Measurements from ENCODE around the gene CCNK.

The CCNK gene

GRCh38 chr14:99467336-99468078 lies 13.7 kb upstream of the CCNK start:
- DNase-seq = no peak

- no peak for DNase-seq
Observed at GRCh38 chr14:99468081-99468480, 13.1 kb upstream of the CCNK start.

GRCh38 chr14:99468836-99469592 lies 12.2 kb upstream of the CCNK start:
- DNase-seq = no peak

GRCh38 chr14:99471731-99472130 lies 9.5 kb upstream of the CCNK start:
- no peak for DNase-seq

- no peak for DNase-seq
Observed at GRCh38 chr14:99472937-99473336, 8.3 kb upstream of the CCNK start.

GRCh38 chr14:99473458-99473857 lies 7.8 kb upstream of the CCNK start:
- DNase-seq = no peak

- no peak for DNase-seq
Observed at GRCh38 chr14:99475179-99475578, 6.0 kb upstream of the CCNK start.

GRCh38 chr14:99475660-99476059 lies 5.5 kb upstream of the CCNK start:
- no peak for DNase-seq

- DNase-seq = no peak
Observed at GRCh38 chr14:99476864-99477263, 4.3 kb upstream of the CCNK start.

- no peak for DNase-seq
Observed at GRCh38 chr14:99478128-99478527, 3.1 kb upstream of the CCNK start.

GRCh38 chr14:99479160-99479905 lies 1.9 kb upstream of the CCNK start:
- no peak for DNase-seq

- no peak for DNase-seq
Observed at GRCh38 chr14:99479906-99480869, 1.0 kb upstream of the CCNK start, which contains the start of gene SETD3. Gene SETD3, minus strand, starts transcription at chr14:99480859. Its CDS starts 15,054 bp downstream, at chr14:99465805.

- no peak for DNase-seq
Observed at GRCh38 chr14:99481745-99482099, 513 bp downstream of the CCNK start.

GRCh38 chr14:99484106-99484505 lies 2.9 kb downstream of the CCNK start:
- DNase-seq = no peak

- no peak for DNase-seq
Observed at GRCh38 chr14:99497341-99497740, 16.1 kb downstream of the CCNK start.

- no peak for DNase-seq
Observed at GRCh38 chr14:99497894-99498293, 16.7 kb downstream of the CCNK start.

GRCh38 chr14:99502989-99503421 lies 21.8 kb downstream of the CCNK start:
- no peak for DNase-seq

GRCh38 chr14:99503848-99504453 lies 22.7 kb downstream of the CCNK start:
- DNase-seq = no peak

GRCh38 chr14:99505089-99505488 lies 23.9 kb downstream of the CCNK start:
- DNase-seq = no peak

- no peak for DNase-seq
Observed at GRCh38 chr14:99506276-99506675, 25.1 kb downstream of the CCNK start.

- no peak for DNase-seq
Observed at GRCh38 chr14:99507860-99508640, 26.8 kb downstream of the CCNK start.
